Activated naive CD4-positive, alpha-beta T cell treated with anti-CD3 and anti-CD28 coated beads, Interleukin-2, amount 50 U/mL, for 24 hours (primary cell): ENCODE data around the gene COA3.
A peak's percentile ranks its signal among the peaks of the same experiment; 100 is the strongest.

Experiments used
- H3K27ac Mint-ChIP-seq: one replicate; pipeline ENCODE4 v1.8.0; 2021; ENCODE audit warnings: mild to moderate bottlenecking, mixed read lengths
- H3K27me3 Mint-ChIP-seq: one replicate; pipeline ENCODE4 v1.8.0; 2021; ENCODE audit warnings: mixed read lengths
- H3K36me3 Mint-ChIP-seq: one replicate; pipeline ENCODE4 v1.8.0; 2021; ENCODE audit warnings: mixed read lengths
- H3K4me1 Mint-ChIP-seq: one replicate; pipeline ENCODE4 v1.8.0; 2021; ENCODE audit warnings: mixed read lengths
- H3K4me3 Mint-ChIP-seq: one replicate; pipeline ENCODE4 v1.8.0; 2021; ENCODE audit warnings: mild to moderate bottlenecking, mixed read lengths
- H3K9me3 Mint-ChIP-seq: one replicate; pipeline ENCODE4 v1.8.0; 2021; ENCODE audit warnings: mixed read lengths

COA3 gene

GRCh38 chr17:42832213-42832933 is 33.9 kb upstream of the COA3 start:
- peak overlapping the region; percentile 93 for H3K4me3 Mint-ChIP-seq
- no peaks in the 10 kb centered on the region for H3K27me3 Mint-ChIP-seq
- H3K27ac Mint-ChIP-seq = peak overlapping the region; percentile 98
- no peaks in the 10 kb centered on the region for H3K9me3 Mint-ChIP-seq
- peaks cover 34% of the 10 kb centered on the region for H3K4me1 Mint-ChIP-seq
- peaks cover 2% of the 10 kb centered on the region for H3K36me3 Mint-ChIP-seq

GRCh38 chr17:42830971-42831370 is 32.5 kb upstream of the COA3 start:
- Mint-ChIP-seq H3K27ac (peak overlapping the region; percentile 19), H3K4me3 (no peak overlapping the region), H3K9me3 (no peaks in the 10 kb centered on the region), H3K27me3 (no peaks in the 10 kb centered on the region), H3K36me3 (peaks cover 2% of the 10 kb centered on the region), H3K4me1 (peaks cover 29% of the 10 kb centered on the region)

GRCh38 chr17:42827472-42827871 is 29.0 kb upstream of the COA3 start:
- H3K4me1 Mint-ChIP-seq = peaks cover 32% of the 10 kb centered on the region
- H3K36me3 Mint-ChIP-seq = no peaks in the 10 kb centered on the region
- no peaks in the 10 kb centered on the region for H3K27me3 Mint-ChIP-seq
- H3K27ac Mint-ChIP-seq = peak overlapping the region; percentile 19
- H3K4me3 Mint-ChIP-seq = no peak overlapping the region
- no peaks in the 10 kb centered on the region for H3K9me3 Mint-ChIP-seq

GRCh38 chr17:42821176-42821575 is 22.7 kb upstream of the COA3 start:
- Mint-ChIP-seq H3K36me3 (peaks cover 11% of the 10 kb centered on the region), H3K27ac (peak overlapping the region; percentile 14), H3K9me3 (no peaks in the 10 kb centered on the region), H3K4me3 (peak overlapping the region; percentile 71), H3K27me3 (no peaks in the 10 kb centered on the region), H3K4me1 (peaks cover 32% of the 10 kb centered on the region)

- H3K4me3 Mint-ChIP-seq = peak overlapping the region; percentile 5
- H3K36me3 Mint-ChIP-seq = peaks cover 17% of the 10 kb centered on the region
- H3K27me3 Mint-ChIP-seq = no peaks in the 10 kb centered on the region
- peaks cover 32% of the 10 kb centered on the region for H3K4me1 Mint-ChIP-seq
- no peaks in the 10 kb centered on the region for H3K9me3 Mint-ChIP-seq
- H3K27ac Mint-ChIP-seq = peak overlapping the region; percentile 65
These were observed 21.5 kb upstream of the COA3 start for GRCh38 chr17:42819939-42820535.

GRCh38 chr17:42818379-42818778 is 19.9 kb upstream of the COA3 start:
- Mint-ChIP-seq H3K36me3 (peaks cover 23% of the 10 kb centered on the region), H3K4me1 (peaks cover 21% of the 10 kb centered on the region), H3K27me3 (no peaks in the 10 kb centered on the region), H3K27ac (no peak overlapping the region), H3K4me3 (no peak overlapping the region), H3K9me3 (no peaks in the 10 kb centered on the region)

GRCh38 chr17:42817866-42818265 is 19.4 kb upstream of the COA3 start:
- no peaks in the 10 kb centered on the region for H3K27me3 Mint-ChIP-seq
- no peak overlapping the region for H3K4me3 Mint-ChIP-seq
- no peaks in the 10 kb centered on the region for H3K9me3 Mint-ChIP-seq
- no peak overlapping the region for H3K27ac Mint-ChIP-seq
- H3K4me1 Mint-ChIP-seq = peaks cover 21% of the 10 kb centered on the region
- peaks cover 23% of the 10 kb centered on the region for H3K36me3 Mint-ChIP-seq

- H3K36me3 Mint-ChIP-seq = peaks cover 22% of the 10 kb centered on the region
- no peaks in the 10 kb centered on the region for H3K4me1 Mint-ChIP-seq
- H3K27ac Mint-ChIP-seq = no peak overlapping the region
- no peaks in the 10 kb centered on the region for H3K9me3 Mint-ChIP-seq
- H3K4me3 Mint-ChIP-seq = no peak overlapping the region
- H3K27me3 Mint-ChIP-seq = no peaks in the 10 kb centered on the region
These were observed 16.3 kb upstream of the COA3 start for GRCh38 chr17:42814633-42815399.

GRCh38 chr17:42809250-42809649 is 10.7 kb upstream of the COA3 start:
- Mint-ChIP-seq H3K36me3 (peaks cover 10% of the 10 kb centered on the region), H3K4me3 (no peak overlapping the region), H3K4me1 (no peaks in the 10 kb centered on the region), H3K27ac (no peak overlapping the region), H3K9me3 (no peaks in the 10 kb centered on the region), H3K27me3 (no peaks in the 10 kb centered on the region)

GRCh38 chr17:42806249-42806648 is 7.7 kb upstream of the COA3 start:
- Mint-ChIP-seq H3K4me1 (no peaks in the 10 kb centered on the region), H3K36me3 (peaks cover 7% of the 10 kb centered on the region), H3K27ac (no peak overlapping the region), H3K4me3 (no peak overlapping the region), H3K27me3 (no peaks in the 10 kb centered on the region), H3K9me3 (no peaks in the 10 kb centered on the region)

- H3K4me3 Mint-ChIP-seq = no peak overlapping the region
- peaks cover under 1% of the 10 kb centered on the region for H3K36me3 Mint-ChIP-seq
- H3K27ac Mint-ChIP-seq = no peak overlapping the region
- H3K27me3 Mint-ChIP-seq = no peaks in the 10 kb centered on the region
- H3K4me1 Mint-ChIP-seq = no peaks in the 10 kb centered on the region
- H3K9me3 Mint-ChIP-seq = no peaks in the 10 kb centered on the region
These were observed 6.4 kb upstream of the COA3 start for GRCh38 chr17:42804918-42805367.

GRCh38 chr17:42803074-42803883 is 4.8 kb upstream of the COA3 start:
- Mint-ChIP-seq H3K4me3 (no peak overlapping the region), H3K9me3 (no peaks in the 10 kb centered on the region), H3K27ac (no peak overlapping the region), H3K4me1 (peaks cover 6% of the 10 kb centered on the region), H3K36me3 (peaks cover 2% of the 10 kb centered on the region), H3K27me3 (no peaks in the 10 kb centered on the region)

- Mint-ChIP-seq H3K4me1 (peaks cover 28% of the 10 kb centered on the region), H3K27ac (peak overlapping the region; percentile 80), H3K27me3 (no peaks in the 10 kb centered on the region), H3K36me3 (peaks cover 8% of the 10 kb centered on the region), H3K4me3 (peak overlapping the region; percentile 96), H3K9me3 (no peaks in the 10 kb centered on the region)
These were observed 507 bp downstream of the COA3 start for GRCh38 chr17:42798011-42798382.

GRCh38 chr17:42797067-42798007 is 1.2 kb downstream of the COA3 start:
- peak overlapping the region; percentile 96 for H3K4me3 Mint-ChIP-seq
- H3K27ac Mint-ChIP-seq = no peak overlapping the region
- H3K4me1 Mint-ChIP-seq = peaks cover 28% of the 10 kb centered on the region
- H3K27me3 Mint-ChIP-seq = no peaks in the 10 kb centered on the region
- H3K9me3 Mint-ChIP-seq = no peaks in the 10 kb centered on the region
- H3K36me3 Mint-ChIP-seq = peaks cover 8% of the 10 kb centered on the region
